Activated T-cell treated with anti-CD3 and anti-CD28 coated beads for 4 hours (primary cell): Measurements from ENCODE around the gene GSX1.

Experiments used
- DNase-seq: peaks from one replicate; pipeline ENCODE4 v3.0.0-alpha.2; 2020

The GSX1 gene

DNA sequence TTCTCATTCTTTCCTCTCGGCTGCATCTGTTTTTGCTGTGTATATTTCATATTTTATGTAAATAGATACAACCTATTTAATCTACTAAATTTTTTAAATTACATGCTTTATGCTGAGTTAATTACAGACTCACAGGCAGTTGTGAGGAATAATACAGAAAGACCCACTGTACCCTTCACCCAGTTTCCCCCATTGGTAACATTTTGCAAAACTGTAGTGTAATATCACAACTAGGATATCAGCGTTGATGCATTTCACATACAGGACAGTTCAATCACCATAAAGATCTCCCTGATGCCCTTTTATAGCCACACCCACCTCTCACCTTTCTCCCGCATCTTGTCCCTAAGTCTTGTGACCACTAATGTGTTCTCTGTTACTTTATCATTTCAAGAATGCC is 43.5 kb downstream of the GSX1 start:
- no peak for DNase-seq

DNA sequence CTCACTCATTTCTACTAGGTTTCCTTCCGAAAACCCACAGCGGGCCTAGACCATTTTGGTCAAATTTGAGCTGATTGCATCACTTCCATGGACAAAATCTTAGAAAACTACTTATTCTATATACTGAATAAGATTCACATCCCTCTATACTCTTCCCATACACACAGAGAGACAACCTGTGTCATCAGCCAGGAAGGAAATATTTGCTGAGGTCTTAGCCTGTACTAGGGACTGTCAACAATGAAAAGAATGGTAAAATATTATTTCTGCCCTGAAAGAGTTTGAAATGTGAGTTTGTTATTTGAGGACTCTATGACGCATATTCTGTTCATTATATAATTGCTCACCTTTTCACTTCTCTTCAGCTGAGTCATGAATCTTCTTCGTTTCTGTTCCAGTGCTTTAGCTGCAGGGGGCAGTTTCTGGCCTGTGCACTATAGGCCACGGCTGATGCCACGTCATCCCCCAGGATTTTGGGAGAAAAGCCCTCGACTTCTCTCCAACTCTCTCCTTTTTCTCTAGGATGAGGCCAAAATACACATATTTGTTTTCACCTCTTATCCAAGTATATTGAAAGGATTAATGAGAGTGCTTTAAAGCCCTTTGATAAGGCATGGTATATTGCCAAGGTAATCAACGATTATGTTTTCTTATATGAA is 47.7 kb downstream of the GSX1 start:
- no peak for DNase-seq

DNA sequence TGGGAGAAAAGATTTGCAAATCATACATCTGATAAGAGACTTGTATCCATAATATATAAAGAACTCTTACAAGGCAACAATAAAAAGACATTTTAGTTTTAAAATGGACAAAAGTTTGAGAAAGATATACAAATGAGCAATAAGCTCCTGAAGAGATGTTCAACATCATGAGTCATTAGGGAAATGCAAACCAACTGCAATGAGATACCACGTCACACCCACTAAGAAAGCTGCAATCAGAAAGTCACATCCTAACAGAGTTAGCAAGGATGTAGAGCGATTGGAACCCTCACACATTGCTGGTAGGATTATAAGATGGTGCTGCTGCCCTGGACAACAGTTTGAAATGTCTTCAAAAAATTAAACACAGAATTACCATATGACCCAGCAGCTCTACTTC is 50.3 kb downstream of the GSX1 start:
- DNase-seq: no peak
